Gastrocnemius medialis (tissue), 4 donors: Measurements from ENCODE around the gene GRIK3.

Experiments
- POLR2A ChIP-seq, 2 donors: fragments of 450-650 bp; IDR thresholded peaks; one replicate each; pipeline ENCODE4 v1.6.1; 2017; ENCODE audit warnings: antibody characterized with exemption in 2 of 2, mild to moderate bottlenecking in 2 of 2, moderate library complexity in 2 of 2
- TF ChIP-seq, protein P1 (sequence below), 5 experiments: fragments of 450-650 bp in 3 of 5; fragments of 200-600 bp in 2 of 5; sonication (generic) in 2 of 5; IDR thresholded peaks in 4 of 5; conservative IDR thresholded peaks in 1 of 5; 1 replicate in 4 of 5; 2 replicates in 1 of 5; pipeline ENCODE4 v1.5.1; 2016 to 2019; ENCODE audit warnings: antibody characterized with exemption in 5 of 5, mild to moderate bottlenecking in 3 of 5, moderate library complexity in 3 of 5

DNA sequence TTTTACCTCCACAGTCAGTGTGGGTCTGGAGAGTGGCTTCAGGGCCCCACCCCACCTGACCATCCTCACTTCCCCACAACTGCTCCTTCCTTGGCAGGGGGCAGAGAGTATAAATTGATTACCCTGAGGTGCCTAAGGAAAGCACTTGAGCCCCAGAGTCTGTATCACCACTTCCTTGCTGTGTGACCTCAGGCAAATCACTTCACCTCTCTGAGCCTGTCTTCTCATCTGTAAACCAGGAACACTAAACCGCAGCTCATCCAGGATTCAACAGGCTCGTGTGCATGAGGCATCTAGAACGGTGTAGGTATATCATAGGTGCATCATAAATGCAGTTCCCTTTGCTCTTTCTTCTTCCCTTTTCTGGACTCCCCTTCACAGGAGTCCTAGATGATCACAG is 43.4 kb downstream of the GRIK3 start:
- TF ChIP-seq, protein P1, sequence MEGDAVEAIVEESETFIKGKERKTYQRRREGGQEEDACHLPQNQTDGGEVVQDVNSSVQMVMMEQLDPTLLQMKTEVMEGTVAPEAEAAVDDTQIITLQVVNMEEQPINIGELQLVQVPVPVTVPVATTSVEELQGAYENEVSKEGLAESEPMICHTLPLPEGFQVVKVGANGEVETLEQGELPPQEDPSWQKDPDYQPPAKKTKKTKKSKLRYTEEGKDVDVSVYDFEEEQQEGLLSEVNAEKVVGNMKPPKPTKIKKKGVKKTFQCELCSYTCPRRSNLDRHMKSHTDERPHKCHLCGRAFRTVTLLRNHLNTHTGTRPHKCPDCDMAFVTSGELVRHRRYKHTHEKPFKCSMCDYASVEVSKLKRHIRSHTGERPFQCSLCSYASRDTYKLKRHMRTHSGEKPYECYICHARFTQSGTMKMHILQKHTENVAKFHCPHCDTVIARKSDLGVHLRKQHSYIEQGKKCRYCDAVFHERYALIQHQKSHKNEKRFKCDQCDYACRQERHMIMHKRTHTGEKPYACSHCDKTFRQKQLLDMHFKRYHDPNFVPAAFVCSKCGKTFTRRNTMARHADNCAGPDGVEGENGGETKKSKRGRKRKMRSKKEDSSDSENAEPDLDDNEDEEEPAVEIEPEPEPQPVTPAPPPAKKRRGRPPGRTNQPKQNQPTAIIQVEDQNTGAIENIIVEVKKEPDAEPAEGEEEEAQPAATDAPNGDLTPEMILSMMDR (IDR thresholded peaks at IDR 0.05 in 4 of 5, conservative IDR thresholded peaks at IDR 0.05 in 1 of 5): no peak
- TF ChIP-seq POLR2A (IDR thresholded peaks at IDR 0.05): no peak
